Hepatic stellate cell (primary cell): ENCODE results near the gene CHDH.

Source experiments
- DNase-seq: peaks from one replicate; pipeline ENCODE4 v3.0.0; 2011; ENCODE audit warnings: low spot score

The CHDH gene

GRCh38 chr3:53808496-53808895 lies 37.7 kb downstream of the CHDH start:
- DNase-seq = no peak

DNA sequence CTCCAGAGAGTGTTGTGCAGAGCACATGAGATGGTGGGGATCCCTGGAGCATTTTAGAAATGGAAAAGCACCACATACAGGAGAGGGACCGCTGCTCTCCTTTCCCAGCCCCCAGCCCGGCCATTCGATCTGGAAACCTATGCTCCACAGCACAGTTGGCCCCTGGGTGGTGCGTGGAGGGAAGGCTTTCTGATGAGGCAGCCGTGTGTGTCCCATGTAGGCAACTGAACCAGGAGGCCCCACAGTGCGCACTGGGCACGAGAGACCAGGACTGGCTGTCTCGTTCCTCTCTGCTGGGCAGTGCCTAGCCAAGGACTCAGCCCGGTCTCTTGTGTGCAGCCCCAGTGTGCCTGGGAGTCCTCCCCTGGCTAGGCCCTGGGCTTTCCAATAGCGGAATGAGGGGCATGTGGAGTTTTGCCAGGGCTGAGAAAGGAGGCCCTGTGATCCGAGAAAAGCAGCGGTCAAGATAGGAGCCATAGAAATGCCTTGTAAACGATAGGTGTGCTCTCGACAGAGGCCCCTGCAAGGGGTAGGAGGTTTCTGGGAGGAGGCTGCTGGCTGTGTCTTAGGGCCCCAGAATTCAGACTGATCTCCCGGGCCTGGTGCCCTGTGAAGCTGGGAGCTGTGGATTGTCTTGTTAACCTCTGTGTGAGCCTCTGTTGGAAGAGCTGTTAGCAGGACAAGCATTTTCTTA lies 39.0 kb downstream of the CHDH start:
- no peak for DNase-seq

GRCh38 chr3:53806182-53807116 lies 39.8 kb downstream of the CHDH start:
- DNase-seq = peak; percentile 87

DNA sequence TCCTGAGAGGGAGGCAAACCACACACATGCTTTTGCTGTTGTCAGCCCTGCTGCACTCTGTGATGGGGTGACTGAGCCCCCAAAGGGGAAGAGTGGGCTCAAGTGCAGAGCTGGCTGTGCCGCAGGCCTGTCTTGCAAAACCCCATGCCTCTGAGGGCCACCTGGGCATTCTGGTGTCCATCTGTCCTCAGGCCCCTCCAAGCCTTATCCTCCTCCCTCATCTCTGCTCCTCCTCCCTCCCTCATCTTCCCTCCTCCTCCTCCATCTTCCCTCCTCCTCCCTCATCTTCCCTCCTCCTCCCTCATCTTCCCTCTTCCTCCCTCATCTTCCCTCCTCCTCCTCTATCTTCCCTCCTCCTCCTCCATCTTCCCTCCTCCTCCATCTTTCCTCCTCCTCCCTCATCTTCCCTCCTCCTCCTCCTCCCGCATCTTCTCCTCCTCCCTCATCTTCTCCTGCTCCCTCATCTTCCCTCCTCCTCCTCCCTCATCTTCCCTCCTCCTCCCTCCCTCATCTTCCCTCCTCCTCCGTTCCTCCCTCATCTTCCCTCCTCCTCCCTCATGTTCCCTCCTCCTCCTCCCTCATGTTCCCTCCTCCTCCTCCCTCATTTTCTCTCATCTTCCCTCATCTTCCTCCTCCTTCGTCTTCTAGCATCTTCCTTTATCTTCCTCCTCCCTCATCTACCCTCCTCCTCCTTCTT lies 40.6 kb downstream of the CHDH start:
- no peak for DNase-seq

DNA sequence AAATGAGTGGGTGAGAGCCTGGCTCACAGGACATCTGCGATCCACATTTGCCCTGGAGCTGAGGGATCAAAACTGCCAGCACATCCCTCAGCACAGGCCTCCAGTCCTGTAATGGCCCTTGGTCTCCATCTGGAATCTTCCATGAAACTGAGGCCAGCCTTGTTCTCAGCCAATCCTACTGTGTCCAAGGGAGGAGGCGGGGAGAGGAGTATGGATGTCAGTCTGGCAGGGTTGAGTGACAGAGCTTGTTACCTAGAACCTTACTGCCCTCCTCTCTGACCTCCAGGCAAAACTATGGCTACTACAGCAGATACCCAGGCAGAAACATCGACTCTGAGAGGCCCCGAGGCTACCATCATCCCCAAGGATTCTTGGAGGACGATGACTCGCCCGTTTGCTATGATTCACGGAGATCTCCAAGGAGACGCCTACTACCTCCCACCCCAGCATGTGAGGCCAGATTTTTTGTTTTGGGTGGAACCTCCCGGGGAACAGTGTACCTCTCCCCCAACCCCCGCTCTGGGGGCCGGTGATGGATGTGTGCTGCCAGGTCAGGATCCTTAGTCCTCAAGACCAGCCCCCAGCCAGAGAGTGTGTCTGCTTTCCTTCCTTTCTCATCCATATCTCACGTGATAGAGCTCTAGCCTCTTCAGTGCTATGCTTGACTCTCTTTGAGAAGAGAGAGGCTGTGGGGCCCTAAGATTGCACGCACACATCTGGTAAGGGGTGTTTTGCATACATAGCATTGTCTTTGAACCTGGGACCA lies 41.3 kb downstream of the CHDH start:
- DNase-seq = peak; percentile 93

- DNase-seq = no peak
Measured at GRCh38 chr3:53803816-53804695, 42.2 kb downstream of the CHDH start.

DNA sequence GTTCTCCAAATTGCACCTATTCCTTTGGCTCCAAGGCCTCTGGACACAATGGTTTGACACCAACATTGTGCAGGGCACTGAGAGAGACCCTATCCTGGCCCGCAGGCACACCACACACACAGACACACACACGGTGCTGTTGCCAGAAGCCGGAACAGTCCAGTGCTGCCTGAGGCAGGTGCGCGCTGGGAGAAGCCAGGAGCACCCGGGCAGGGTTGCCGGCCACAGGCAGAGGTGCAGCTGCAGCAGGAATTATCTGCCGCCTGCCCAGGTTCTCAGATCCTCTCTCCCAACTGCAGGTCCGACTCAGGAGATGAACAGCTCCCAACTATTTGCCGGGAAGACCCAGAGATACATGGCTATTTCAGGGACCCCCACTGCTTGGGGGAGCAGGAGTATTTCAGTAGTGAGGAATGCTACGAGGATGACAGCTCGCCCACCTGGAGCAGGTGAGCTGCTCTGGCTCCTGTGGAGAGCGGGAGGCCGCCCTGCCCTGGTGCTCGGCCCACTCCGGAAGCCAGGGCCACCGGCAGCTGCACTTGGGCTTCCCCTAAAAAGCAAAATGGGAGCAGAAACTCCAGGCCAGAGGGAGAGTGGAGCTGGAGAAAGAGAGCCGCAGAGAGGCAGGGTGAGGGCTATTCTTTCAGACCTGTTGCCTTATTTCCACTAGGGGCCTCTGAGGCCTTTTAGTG lies 42.9 kb downstream of the CHDH start:
- DNase-seq = no peak

- DNase-seq = no peak
Measured at GRCh38 chr3:53802256-53802880, 43.9 kb downstream of the CHDH start.

DNA sequence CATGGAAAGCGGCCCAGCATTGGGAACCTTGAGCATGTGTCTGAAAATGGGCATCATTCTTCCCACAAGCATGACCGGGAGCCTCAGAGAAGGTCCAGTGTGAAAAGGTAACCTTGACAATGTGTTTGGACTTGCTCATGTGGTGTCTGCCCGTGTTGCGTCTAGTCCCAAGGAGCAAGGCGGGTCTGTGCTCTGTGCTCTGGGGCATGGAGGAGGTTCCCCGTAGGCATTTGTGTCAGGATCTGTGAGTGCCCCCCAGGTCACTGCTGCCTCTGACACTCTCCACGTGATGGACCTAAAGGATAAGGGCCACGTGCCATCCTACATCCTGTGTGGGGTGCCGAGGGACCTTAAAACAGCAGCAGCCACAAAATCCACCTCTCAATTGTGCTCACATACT lies 44.9 kb downstream of the CHDH start:
- DNase-seq = no peak

DNA sequence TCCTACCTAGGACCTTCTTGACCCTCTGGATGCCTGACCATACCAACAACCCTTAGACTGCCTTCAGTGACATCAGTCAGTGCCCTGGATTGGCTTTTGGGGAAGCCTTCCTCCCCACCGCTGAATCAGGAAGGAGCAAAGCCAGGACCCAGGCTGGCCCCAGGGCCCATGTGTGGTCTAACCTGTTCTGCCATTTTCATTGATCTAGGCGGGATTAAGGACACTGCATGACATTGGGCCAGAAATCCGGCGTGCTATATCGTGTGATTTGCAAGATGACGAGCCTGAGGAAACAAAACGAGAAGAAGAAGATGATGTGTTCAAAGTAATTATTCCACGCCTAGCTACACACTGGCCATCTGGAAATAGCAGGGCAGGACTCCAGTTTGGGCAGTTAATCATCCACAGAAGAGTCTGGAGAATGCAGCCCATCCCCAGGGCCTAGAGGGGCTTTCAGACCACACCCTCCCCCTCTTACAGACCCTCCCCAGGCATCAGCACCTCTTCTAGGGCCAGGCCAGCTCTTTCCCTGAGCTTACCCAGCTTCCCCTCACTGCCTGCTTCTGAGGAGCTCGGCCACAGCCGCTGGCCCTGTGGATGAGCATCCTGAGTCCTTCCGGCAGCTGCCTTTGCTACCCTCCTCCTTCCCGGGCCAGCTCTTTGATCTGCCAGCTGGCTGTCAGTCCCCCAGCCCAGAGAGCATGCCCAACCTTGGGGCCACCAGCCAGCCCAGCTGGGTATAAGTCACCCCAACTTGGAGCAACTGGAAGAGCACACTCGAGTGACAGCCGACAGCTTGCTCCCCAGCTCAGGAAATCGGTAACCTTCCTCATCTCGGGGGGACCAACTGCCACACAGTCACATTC lies 45.9 kb downstream of the CHDH start:
- DNase-seq = no peak

DNA sequence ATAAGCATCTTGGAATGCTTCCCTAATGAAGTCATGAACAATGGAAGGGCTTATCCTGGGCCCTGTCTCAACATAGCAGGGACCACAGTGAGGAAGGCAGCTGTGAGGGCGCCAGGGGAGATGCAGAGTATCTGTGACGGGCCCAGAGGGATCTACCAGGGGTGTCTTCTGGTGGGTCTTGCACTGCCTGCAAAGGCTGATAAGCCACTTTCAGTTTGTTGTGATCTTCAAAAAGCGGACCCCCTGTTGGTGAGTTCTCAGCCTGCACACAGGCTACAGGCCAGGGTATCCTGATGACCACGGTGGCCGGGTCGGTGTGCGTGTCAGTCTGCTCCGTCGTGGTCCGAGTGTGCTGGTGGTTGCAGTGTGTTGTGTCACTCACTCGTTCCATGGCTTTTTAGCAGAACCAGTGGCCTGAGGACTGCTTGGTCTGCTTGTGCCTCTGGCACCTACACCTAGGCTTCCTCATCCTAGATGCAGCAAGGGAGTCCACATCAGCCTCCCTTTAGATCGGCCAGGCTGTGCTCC lies 46.8 kb downstream of the CHDH start:
- no peak for DNase-seq

GRCh38 chr3:53798144-53798543 lies 48.1 kb downstream of the CHDH start:
- DNase-seq = no peak

- no peak for DNase-seq
Measured at GRCh38 chr3:53795789-53796560, 50.2 kb downstream of the CHDH start.

DNA sequence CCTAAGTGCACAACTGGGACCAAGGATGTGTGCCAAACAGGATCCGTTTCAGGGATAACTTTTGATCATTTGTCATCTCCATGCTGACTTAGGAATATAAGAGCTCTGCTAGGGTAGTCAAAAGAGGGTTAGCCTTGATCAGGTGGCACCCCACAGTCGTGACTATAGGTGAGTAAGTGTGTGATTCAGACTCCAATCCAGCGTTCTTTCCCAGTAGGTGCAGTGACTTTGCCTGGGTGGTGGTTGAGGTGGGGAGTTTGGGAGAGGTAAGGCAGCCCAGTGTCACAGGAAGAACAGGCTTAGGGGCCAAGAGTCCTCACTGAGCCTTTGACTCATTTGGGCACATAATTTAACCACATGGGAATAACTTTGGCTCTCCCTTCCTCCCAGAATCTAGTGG lies 51.0 kb downstream of the CHDH start:
- no peak for DNase-seq

DNA sequence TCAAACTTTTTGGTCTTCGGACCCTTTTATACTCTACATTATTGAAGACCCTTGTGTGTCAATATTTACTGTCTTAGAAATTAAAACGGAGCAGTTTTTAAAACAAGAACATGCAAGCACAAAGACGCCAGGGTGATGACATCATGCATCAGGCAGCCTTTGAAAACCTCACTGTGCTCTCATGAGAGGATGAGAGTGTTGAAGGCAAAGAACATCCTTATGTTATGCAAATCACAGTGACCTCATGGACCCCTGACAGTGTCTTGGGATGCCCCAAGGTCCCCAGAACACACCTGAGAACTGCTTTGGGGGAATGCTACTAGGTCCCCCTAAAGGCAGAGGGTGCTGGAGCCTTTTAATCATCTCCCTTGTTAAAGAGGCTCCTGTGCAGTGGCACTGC lies 51.6 kb downstream of the CHDH start:
- peak; percentile 37 for DNase-seq

DNA sequence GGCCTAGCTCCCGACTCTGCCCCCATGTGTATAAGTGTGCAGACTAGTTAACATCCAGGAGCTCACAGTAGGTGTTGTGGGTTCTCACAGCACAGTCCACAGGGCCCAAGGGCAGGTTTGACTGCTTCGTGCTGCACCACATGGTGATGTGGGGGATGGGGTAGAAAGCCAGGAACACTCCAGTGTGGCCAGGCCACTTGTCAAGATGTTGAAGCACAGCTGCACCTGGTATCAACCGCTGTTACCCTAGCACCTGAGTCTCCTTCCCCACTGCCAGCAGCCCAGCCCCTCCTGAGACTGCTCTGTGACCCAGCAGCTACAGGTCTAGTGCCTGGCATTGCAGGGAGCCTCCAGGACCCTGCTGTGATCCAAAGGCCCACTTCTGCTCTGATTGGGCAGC lies 53.4 kb downstream of the CHDH start:
- DNase-seq = no peak

GRCh38 chr3:53791317-53791716 lies 54.9 kb downstream of the CHDH start:
- no peak for DNase-seq

DNA sequence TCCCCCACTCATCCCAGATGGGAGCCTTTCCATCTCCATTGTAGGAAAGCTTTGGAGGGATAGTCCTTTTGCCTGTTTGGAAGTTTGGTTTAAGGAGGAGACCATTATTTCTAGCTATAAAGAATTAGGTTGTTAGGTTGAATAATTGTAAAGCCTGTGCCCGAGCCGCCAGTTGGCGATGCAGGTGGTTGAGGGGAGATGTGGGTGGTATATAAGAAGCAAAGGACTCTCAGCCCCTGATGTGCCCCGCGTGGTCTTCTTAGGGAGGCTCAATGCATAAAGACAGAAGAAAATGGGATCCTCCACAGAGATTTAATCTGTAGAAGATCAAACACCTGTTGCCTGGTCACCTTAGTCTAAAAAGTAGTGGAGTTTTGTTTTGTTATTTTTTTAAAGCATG lies 55.7 kb downstream of the CHDH start:
- DNase-seq = no peak
